ENCODE data around the gene EXOC3.

- no peak for TF ChIP-seq EZH2phosphoT487 (IDR thresholded peaks at IDR 0.05; ENCODE audit: borderline replicate concordance, low read depth, low read length)
- no peak for TF ChIP-seq CTCF (conservative IDR thresholded peaks at IDR 0.05; ENCODE audit: low read length)
Observed at GRCh38 chr5:468401-468800, 25.4 kb downstream of the EXOC3 start.

All from OCI-LY7 (cell line).